ENCODE results near the gene CD83.
"Not testable (repeated sequence)": the region's sequence is repeated elsewhere in the genome, so short reads cannot be mapped to it uniquely, and the experiment has no call there.

Gene CD83, protein sequence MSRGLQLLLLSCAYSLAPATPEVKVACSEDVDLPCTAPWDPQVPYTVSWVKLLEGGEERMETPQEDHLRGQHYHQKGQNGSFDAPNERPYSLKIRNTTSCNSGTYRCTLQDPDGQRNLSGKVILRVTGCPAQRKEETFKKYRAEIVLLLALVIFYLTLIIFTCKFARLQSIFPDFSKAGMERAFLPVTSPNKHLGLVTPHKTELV

DNA sequence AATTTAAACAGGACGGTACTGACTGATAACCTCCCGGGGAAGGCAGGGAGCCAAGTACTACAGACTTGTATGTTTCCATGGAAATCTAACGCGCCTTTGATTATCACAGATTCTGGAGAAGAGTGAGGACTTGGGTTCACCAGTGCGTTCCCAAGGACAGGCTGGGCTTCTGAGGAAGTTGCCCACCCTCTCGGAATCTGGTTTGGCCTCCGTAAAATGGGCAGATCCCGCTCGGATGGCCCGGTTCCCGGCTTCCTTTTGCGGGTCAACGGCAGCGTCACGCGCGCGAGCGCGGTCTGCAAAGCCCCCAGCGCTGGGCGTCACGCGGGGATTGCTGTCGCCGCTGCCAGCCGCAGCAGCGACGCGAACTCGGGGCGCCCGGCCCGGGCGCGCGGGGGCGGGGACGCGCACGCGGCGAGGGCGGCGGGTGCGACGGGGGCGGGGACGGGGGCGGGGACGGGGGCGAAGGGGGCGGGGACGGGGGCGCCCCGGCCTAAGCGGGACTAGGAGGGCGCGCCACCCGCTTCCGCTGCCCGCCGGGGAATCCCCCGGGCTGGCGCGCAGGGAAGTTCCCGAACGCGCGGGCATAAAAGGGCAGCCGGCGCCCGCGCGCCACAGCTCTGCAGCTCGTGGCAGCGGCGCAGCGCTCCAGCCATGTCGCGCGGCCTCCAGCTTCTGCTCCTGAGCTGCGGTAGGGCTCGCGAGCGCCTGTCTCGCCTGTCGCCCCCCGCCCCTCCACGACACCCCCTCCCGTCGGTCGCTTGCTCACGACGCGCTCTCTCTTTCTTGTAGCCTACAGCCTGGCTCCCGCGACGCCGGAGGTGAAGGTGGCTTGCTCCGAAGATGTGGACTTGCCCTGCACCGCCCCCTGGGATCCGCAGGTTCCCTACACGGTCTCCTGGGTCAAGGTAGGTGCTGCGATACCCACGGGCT is at the start of gene CD83:
Gene CD83, plus strand, starts transcription at position 615 of the 933 bp plus-strand sequence. Its CDS starts 40 bp downstream, at position 655.
- peak; percentile 75 for DNase-seq

GRCh38 chr6:14068133-14068532 is 49.4 kb upstream of the CD83 start:
- DNase-seq, result no peak

- DNase-seq, result no peak
These were observed 48.9 kb upstream of the CD83 start for GRCh38 chr6:14068623-14069022.

DNA sequence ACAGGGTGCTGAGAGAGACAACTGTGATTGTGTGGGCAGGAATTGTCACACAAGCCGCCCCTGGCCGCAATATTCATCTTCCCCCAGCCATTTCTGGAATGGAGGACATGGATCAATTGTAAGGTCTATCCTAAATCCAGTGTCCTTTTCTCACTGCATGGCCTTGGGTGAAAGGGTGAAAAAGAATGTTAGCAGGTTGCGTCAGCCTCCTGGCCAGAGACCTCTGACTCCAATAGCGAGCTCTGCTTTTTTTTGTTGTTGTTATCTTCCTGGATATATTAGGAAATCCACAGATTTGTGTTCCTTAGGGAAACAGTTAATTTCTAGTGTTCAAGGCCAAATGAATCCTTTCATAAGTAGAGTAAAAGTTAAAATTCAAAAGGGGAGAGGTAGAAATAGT is 47.1 kb upstream of the CD83 start:
- no peak for DNase-seq

- no peak for DNase-seq
These were observed 45.5 kb upstream of the CD83 start for GRCh38 chr6:14072084-14072483.

- DNase-seq, result not testable (repeated sequence)
These were observed 43.8 kb upstream of the CD83 start for GRCh38 chr6:14073561-14074354.

DNA sequence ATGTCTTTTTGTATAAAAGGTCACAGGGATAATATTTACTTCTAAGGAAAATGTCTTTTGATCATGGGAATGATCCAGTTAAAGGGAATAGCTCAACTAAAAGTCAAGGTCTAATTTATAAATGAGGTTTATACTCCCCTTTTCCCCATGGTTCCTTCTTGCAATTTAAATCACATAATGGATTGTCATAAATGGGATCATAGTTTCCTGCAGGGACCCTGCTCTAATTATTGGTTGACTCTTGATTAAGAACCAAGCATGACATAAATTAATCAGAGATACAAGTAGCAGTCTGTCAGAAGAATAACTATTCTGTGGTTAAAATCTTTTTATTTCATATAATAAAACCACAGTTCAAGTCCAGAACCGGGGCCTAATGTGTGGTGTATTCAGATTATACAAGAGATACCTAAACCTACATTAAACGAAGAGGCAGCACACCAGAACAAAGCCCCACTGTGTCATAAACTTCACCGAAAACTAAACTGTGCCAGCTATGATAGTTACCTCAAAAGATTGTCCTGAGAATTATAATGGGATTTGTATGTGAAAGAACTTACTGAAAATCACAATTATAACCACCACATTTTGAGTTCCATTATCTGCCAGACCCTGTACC is 43.0 kb upstream of the CD83 start:
- DNase-seq, result no peak

GRCh38 chr6:14075095-14075503 is 42.5 kb upstream of the CD83 start:
- no peak for DNase-seq

- no peak for DNase-seq
These were observed 40.2 kb upstream of the CD83 start for GRCh38 chr6:14077193-14077867.

- no peak for DNase-seq
These were observed 38.1 kb upstream of the CD83 start for GRCh38 chr6:14079433-14079832.

DNA sequence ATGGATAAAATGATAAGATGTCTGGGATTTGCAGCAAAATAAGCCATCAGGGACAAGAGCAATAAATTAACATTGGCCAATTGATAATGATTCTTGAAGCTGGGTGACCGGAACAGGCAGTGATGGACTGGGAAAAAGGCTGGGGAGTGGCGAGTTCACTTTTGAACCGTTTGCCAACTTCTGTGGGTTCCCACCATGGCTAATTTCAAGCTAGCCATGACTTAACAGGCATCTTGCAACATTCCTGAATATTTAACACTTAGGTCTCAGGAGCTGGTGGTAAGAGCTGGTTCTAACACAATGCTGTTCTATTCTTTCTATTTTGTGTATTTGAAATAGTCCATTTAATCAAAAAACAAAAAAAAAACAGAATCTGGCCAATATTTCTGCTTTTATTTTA is 37.6 kb upstream of the CD83 start:
- DNase-seq, result no peak

DNA sequence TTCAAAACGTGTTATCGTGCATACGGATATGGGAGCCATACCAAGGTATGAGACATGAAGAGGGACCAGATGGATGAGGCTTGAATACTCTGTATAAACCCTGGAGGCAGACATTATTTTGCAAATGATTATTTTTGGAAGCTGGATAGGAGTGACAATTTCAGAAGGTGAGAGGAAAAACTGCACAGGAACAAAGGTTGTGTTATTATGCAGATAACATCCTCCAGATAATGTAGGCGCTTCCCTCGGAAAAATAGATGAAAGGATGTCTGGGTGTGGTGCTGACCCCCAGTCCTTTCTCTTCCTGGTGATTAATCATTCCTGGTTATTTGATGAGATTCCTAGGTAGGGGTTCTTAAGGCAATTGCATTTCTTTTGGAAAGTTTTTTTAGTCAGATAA is 36.4 kb upstream of the CD83 start:
- no peak for DNase-seq

DNA sequence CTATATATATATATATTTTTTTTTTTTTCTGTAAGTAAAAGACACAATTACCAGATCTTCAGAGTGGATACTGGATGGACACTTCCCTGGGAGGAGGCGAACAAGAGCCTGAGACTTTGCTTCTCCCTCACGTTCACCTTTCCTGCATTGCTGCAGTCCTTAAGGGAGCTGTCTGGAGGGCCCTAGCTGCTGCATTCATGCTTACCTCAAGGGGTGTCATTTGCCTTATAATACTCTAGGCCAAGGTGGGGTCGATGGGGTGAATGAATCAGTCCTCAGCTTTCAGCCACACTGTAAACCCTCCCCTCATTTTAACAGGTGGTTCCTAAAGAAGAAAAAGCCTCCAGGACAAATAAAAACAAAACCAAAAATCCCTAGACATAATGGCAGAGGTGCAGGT is 34.8 kb upstream of the CD83 start:
- no peak for DNase-seq

GRCh38 chr6:14083262-14083661 is 34.3 kb upstream of the CD83 start:
- no peak for DNase-seq

DNA sequence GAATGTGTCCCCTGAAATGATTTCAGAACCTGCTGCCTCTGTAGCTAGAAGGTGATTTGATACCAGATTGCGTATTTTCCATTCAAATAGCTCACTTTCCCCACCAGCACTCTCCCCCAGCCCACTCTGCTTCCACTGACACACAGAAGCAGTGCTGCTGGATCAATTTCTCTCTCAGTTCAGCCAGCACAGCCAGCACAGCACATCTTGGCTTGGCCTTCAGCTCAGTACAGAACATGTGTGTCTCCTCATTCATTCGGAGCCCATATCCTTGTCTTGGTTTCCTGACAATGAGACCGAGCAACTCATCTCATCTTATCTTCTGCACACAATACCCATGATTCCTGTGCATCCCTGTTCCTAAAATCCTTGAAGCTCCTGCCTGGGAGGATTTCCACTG is 33.8 kb upstream of the CD83 start:
- no peak for DNase-seq

- no peak for DNase-seq
These were observed 33.2 kb upstream of the CD83 start for GRCh38 chr6:14084388-14084787.

DNA sequence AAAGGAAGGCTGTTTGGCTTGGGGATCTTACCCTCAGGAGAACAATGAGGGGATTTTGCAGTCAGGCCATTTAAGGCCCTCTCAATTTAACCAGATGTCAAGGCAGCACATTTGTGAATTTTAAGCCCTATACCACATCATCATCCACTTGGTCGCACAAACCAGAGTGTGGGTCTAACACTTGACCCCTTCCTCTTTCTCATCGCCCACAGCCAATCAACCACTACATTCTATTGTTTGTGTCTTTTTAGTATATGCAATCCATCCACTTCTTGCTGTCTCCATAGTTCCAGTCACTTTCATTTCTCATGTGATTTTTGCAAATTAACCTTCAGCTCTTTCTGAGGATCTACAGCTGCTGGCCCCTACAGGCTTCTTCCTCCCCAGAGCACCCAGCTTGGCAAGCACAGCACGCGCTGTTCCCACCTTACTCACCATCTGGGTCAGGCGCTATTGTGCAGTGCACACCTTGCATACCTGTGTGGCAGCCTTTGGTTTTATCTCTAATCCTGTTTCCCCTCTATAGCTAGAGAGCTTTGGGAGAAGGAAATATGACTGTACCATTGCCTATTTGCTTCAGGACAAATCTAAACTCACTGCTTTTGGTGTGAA is 32.3 kb upstream of the CD83 start:
- no peak for DNase-seq

GRCh38 chr6:14086701-14087100 is 30.9 kb upstream of the CD83 start:
- no peak for DNase-seq

DNA sequence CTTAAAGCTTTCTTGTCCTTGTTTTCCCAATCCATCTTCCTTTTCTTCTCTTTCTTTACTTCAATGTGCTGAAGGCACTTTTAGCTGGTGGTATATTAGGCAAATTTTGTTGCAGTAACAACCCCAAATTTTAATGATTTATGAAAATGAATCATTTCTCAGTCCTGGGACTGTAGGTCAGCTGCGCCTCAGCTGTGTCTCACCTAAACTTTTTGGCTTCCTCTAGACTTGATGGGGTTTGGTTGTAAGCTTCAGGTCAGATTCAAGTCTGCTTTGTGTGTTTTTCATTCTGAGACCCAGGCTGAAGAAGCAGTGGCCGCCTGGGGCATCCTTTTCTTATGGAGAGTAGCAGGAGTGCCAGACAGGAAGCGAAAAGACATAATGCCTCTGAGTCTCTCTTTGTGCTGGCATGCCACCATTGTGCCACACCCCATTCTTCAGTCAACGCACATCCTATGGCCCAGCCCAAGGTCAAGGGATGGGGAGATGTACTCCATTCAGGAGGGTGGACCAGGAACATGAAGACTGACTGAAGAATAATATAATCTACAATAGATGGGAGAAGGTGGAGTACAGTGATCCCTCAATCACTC is 28.9 kb upstream of the CD83 start:
- no peak for DNase-seq

GRCh38 chr6:14089224-14089623 is 28.3 kb upstream of the CD83 start:
- no peak for DNase-seq

DNA sequence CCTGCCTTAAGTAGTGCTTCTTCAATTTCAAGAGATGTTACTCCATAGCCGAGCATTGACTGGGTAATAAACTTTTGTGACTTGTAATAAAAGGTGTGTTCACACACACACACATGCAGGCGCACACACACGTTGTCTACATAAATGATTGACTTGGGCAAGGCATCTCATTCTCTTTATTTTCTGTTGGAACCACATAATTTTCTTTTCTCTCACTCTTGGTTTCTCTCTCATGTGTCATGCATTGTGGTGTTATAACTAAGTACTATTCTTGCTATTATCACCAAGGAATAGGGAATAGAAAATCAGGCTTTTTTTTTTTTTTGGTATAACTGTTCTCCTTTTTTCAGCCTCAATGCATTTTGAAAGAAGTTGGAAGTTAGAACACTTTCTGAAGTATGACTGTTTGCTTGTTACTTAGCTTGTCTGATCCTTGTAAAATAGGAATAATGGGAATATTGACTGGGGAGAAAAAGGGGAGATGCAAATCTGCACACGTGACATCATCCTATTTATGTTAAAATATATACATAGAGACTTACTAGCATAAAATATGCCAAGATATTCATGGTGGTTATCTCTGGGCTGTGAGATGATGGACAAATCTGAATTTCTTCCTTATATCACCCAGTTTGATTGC is 26.1 kb upstream of the CD83 start:
- DNase-seq, result no peak

All from left hindlimb (tissue), 1 donor.